Measurements from ENCODE around the gene CCDC136.
A peak's percentile ranks its signal among the peaks of the same experiment; 100 is the strongest.

CCDC136 gene

GRCh38 chr7:128831994-128832879, 40.5 kb downstream of the CCDC136 start:
- DNase-seq (ENCODE audit: low spot score) = no peak

GRCh38 chr7:128832880-128833147, 41.0 kb downstream of the CCDC136 start:
- DNase-seq (ENCODE audit: low spot score) = no peak

GRCh38 chr7:128833148-128833945, 41.6 kb downstream of the CCDC136 start:
- peak; percentile 87 for DNase-seq (ENCODE audit: low spot score)

GRCh38 chr7:128833946-128834325, 42.2 kb downstream of the CCDC136 start:
- DNase-seq (ENCODE audit: low spot score) = no peak

GRCh38 chr7:128835231-128835751, 43.5 kb downstream of the CCDC136 start:
- no peak for DNase-seq (ENCODE audit: low spot score)

- DNase-seq (ENCODE audit: low spot score) = peak; percentile 69
These were observed 44.2 kb downstream of the CCDC136 start for GRCh38 chr7:128835790-128836641.

GRCh38 chr7:128836729-128837348, 45.1 kb downstream of the CCDC136 start:
- peak; percentile 71 for DNase-seq (ENCODE audit: low spot score)

GRCh38 chr7:128837521-128837921, 45.8 kb downstream of the CCDC136 start:
- DNase-seq (ENCODE audit: low spot score) = no peak

- DNase-seq (ENCODE audit: low spot score) = no peak
These were observed 46.5 kb downstream of the CCDC136 start for GRCh38 chr7:128838109-128838779.

- no peak for DNase-seq (ENCODE audit: low spot score)
These were observed 47.4 kb downstream of the CCDC136 start for GRCh38 chr7:128838981-128839731.

GRCh38 chr7:128839751-128840177, 48.0 kb downstream of the CCDC136 start:
- no peak for DNase-seq (ENCODE audit: low spot score)

GRCh38 chr7:128840326-128841170, 48.8 kb downstream of the CCDC136 start:
- no peak for DNase-seq (ENCODE audit: low spot score)

GRCh38 chr7:128841171-128841690, 49.5 kb downstream of the CCDC136 start:
- no peak for DNase-seq (ENCODE audit: low spot score)

- DNase-seq (ENCODE audit: low spot score) = no peak
These were observed 50.3 kb downstream of the CCDC136 start for GRCh38 chr7:128841921-128842673.

GRCh38 chr7:128842674-128843641, 51.2 kb downstream of the CCDC136 start:
- no peak for DNase-seq (ENCODE audit: low spot score)

GRCh38 chr7:128843938-128844621, 52.3 kb downstream of the CCDC136 start:
- no peak for DNase-seq (ENCODE audit: low spot score)
